Subcutaneous abdominal adipose tissue (tissue), 5 donors: Measurements from ENCODE around the gene EXOC3L4.

Source experiments
- H3K27ac ChIP-seq: one replicate; pipeline ENCODE4 v1.7.0; 2013; ENCODE audit warnings: low read depth, mild to moderate bottlenecking, inconsistent platforms, low read length, moderate library complexity
- H3K27me3 ChIP-seq, 5 donors: one replicate each; pipeline ENCODE4 v1.7.0; 2013; ENCODE audit warnings: low read length in 5 of 5, inconsistent platforms in 1 of 5; ENCODE audit not compliant: control insufficient read depth in 5 of 5, insufficient read depth in 4 of 5
- H3K36me3 ChIP-seq, 5 donors: one replicate each; pipeline ENCODE4 v1.7.0; 2013; ENCODE audit warnings: low read length in 5 of 5; ENCODE audit not compliant: control insufficient read depth in 5 of 5, insufficient read depth in 5 of 5
- H3K4me1 ChIP-seq, 5 donors: one replicate each; pipeline ENCODE4 v1.7.0; 2013; ENCODE audit warnings: low read length in 5 of 5, mild to moderate bottlenecking in 3 of 5, moderate library complexity in 1 of 5; ENCODE audit not compliant: control insufficient read depth in 5 of 5, insufficient read depth in 5 of 5
- H3K4me3 ChIP-seq, 5 donors: one replicate each; pipeline ENCODE4 v1.7.0; 2013; ENCODE audit warnings: low read length in 5 of 5, low read depth in 1 of 5
- H3K9ac ChIP-seq, 5 donors: one replicate each; pipeline ENCODE4 v1.7.0; 2013; ENCODE audit warnings: low read length in 5 of 5, mild to moderate bottlenecking in 4 of 5, moderate library complexity in 3 of 5
- H3K9me3 ChIP-seq, 5 donors: one replicate each; pipeline ENCODE4 v1.7.0; 2013; ENCODE audit warnings: low read length in 5 of 5; ENCODE audit not compliant: control insufficient read depth in 5 of 5
- donor health status: healthy.
- donor health status: healthy.
- donor health status: healthy.
- donor health status: healthy.
- donor health status: healthy.

EXOC3L4 gene

DNA sequence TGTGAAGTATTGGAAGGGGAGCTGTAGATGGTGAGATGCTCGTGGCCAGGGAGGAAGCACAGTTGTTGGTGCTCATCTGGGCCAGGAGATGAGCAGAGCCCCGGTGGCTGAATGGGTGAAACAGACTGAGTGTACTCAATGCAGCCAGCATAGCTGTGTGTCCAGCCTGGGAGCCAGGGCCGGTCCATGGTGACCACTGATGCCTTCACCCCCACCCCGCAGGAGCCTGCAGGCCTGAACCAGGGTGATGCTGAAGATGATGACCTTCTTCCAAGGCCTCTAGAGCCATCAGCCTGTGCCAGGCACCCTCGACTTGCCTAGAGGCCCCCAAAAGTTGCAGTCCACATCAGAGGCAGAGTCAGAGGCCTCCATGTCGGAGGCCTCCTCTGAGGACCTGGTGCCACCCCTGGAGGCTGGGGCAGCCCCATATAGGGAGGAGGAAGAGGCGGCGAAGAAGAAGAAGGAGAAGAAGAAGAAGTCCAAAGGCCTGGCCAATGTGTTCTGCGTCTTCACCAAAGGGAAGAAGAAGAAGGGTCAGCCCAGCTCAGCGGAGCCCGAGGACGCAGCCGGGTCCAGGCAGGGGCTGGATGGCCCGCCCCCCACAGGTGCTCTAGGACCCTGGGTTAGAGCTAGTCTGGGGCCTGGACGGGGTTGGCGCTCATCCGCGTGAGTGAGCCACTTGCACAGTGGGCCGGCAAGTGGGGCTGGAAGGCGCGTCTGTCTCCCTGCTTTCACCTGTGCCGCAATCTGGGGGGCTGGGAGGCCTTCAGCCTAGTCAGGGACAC is 31.8 kb downstream of the EXOC3L4 start:
- H3K27ac ChIP-seq, result peak overlapping the region; percentile 84
- H3K4me1 ChIP-seq, result peaks cover 18 to 76% (median 71%) of the 10 kb centered on the region in 5 donors
- no peaks in the 10 kb centered on the region for H3K9me3 ChIP-seq
- H3K36me3 ChIP-seq, result peaks cover 0 to 52% (median 47%) of the 10 kb centered on the region in 5 donors
- no peaks in the 10 kb centered on the region for H3K27me3 ChIP-seq
- H3K4me3 ChIP-seq, result peak overlapping the region; percentile 26 to 79 (median 76)
- H3K9ac ChIP-seq, result peak overlapping the region in 1 of 5 donors; percentile 23

DNA sequence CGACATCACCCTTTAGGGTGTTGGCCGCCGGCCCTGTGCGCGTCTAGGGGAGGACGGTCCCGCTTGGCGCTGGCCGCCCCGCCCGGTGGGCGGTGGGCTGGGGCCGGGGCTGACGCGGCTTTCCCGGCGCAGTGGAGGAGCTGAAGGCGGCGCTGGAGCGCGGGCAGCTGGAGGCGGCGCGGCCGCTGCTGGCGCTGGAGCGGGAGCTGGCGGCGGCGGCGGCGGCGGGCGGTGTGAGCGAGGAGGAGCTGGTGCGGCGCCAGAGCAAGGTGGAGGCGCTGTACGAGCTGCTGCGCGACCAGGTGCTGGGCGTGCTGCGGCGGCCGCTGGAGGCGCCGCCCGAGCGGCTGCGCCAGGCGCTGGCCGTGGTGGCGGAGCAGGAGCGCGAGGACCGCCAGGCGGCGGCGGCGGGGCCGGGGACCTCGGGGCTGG is 32.4 kb downstream of the EXOC3L4 start:
- Histone ChIP-seq H3K9ac (no peak overlapping the region), H3K27ac (no peak overlapping the region), H3K36me3 (peaks cover 0 to 58% (median 53%) of the 10 kb centered on the region in 5 donors), H3K9me3 (no peaks in the 10 kb centered on the region), H3K27me3 (no peaks in the 10 kb centered on the region), H3K4me1 (peaks cover 15 to 71% (median 67%) of the 10 kb centered on the region in 5 donors), H3K4me3 (peak overlapping the region in 3 of 5 donors; percentile 76 to 79 (median 77))

DNA sequence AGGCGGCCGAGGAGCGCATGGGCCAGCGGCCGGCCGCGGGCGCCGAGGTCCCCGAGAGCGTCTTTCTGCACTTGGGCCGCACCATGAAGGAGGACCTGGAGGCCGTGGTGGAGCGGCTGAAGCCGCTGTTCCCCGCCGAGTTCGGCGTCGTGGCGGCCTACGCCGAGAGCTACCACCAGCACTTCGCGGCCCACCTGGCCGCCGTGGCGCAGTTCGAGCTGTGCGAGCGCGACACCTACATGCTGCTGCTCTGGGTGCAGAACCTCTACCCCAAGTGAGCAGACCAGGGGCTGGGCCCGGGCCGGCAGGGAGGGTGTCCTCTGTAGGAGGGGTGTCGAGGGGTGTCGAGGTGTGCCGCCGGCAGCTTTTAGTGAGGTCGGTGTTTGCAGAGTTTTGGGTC is 32.8 kb downstream of the EXOC3L4 start:
- Histone ChIP-seq H3K27ac (no peak overlapping the region), H3K4me1 (peaks cover 12 to 66% (median 62%) of the 10 kb centered on the region in 5 donors), H3K27me3 (no peaks in the 10 kb centered on the region), H3K4me3 (peak overlapping the region in 3 of 5 donors; percentile 20 to 50 (median 38)), H3K9ac (no peak overlapping the region), H3K36me3 (peaks cover 0 to 63% (median 58%) of the 10 kb centered on the region in 5 donors), H3K9me3 (no peaks in the 10 kb centered on the region)

DNA sequence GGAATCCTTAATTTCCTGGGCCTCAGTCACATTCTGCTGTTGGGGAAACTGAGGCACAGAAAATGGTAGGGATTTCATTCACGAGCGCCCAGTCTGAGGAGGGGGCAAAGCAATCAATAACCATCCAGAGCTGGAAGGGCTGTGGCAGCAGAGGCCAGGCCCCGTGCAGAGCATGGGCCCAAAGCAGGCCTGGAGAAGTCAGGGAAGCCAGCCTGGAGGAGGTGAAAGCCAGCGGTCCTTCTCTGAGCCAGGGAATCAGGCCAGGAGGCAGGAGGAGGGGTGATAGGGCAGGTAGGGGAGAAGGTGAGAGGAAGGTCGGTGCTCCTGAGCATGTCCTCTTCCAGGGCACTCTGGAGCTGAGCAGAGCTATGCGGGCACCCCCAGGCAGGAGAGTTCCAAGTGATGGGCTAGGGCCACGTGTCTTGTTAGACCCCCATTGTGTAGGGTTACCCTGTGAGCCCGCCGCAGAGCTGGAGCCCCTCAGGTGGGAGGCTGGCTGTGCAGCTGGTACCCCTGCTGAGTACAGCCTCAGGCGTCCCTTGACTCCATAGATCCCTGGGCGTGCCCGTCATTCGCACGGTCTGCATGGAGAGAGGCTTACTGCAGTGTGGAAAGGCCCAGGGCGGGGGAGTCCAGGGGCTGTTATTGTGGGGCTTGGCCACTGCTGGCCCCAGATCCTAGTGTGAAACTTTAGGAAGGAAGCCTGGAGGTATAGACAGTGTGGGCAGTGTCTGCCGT is 33.5 kb downstream of the EXOC3L4 start:
- Histone ChIP-seq H3K4me1 (peaks cover 12 to 59% (median 56%) of the 10 kb centered on the region in 5 donors), H3K27ac (no peak overlapping the region), H3K4me3 (peak overlapping the region in 3 of 5 donors; percentile 20 to 50 (median 21)), H3K27me3 (peaks cover 0 to 3% (median 0%) of the 10 kb centered on the region in 5 donors), H3K9me3 (peaks cover 0 to 2% (median 0%) of the 10 kb centered on the region in 5 donors), H3K9ac (peak overlapping the region in 1 of 5 donors; percentile 8), H3K36me3 (peaks cover 0 to 69% (median 65%) of the 10 kb centered on the region in 5 donors)

DNA sequence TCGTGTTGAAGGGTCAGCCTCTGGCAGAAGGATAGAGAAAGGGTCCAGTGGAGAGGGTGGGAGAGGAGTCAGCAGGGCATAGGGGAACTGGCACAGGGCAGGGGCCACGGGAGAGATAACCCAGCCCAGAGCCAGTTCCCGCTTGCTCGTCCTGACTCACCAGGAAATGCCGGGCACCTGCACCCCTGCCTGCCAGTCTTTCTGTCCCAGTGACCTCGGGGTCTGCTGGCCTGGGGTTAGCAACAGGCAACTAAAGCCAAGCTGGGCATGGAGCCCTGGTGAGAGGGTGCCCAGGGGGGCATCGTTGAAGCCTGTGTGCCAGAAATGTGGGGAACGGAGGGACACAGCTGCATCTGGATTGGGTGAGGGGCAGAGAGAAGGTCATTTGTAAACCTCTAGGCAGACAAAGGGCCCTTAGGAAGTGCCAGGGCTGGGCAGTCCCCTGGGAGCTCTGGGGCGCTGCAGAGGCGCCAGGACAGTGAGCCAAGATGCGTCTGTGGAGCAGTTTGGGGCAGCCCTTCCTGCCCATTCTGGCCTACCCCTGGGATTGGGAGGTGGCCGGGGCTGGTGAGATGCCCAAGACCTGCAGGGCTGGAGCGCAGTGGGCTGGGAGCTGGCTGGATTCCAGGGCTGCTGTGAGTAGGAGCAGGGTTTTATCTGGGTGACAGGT is 34.2 kb downstream of the EXOC3L4 start:
- Histone ChIP-seq H3K4me3 (peak overlapping the region in 1 of 5 donors; percentile 22), H3K36me3 (peaks cover 0 to 77% (median 72%) of the 10 kb centered on the region in 5 donors), H3K27ac (no peak overlapping the region), H3K9ac (no peak overlapping the region), H3K9me3 (peaks cover 0 to 2% (median 0%) of the 10 kb centered on the region in 5 donors), H3K27me3 (peaks cover 0 to 3% (median 0%) of the 10 kb centered on the region in 5 donors), H3K4me1 (peaks cover 12 to 53% (median 50%) of the 10 kb centered on the region in 5 donors)

DNA sequence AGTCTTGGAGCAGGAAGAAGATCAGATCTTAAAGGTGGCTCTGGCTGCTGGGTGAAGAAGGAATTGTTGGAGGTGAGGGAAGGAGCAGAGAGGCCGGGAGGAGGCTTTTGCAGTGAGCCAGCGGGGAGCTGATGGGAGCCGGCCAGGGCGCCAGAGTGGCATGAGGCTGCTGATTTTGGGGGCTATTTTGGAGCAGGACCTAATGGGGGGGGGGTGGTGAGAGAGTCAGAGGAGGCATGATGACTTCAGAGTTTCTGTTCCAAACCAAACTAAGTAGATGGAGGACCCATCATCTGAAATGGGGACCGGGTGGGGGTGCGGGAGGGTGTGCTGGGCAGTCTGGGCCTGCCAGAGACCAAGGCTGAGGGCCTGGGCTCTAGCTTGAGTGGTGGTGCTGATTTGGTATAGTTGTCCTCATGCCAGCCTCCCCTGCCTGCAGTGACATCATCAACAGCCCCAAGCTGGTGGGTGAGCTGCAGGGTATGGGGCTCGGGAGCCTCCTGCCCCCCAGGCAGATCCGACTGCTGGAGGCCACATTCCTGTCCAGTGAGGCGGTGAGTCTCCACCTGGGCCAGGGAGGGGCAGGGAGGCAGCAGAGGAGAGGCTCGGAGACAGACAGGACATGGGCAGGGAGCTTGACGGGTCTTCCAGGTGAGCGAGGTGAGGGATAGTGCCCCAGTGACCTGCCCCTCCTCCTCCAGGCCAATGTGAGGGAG is 34.9 kb downstream of the EXOC3L4 start:
- peaks cover 12 to 47% (median 43%) of the 10 kb centered on the region in 5 donors for H3K4me1 ChIP-seq
- peaks cover 0 to 83% (median 78%) of the 10 kb centered on the region in 5 donors for H3K36me3 ChIP-seq
- H3K9ac ChIP-seq, result no peak overlapping the region
- no peak overlapping the region for H3K4me3 ChIP-seq
- H3K27ac ChIP-seq, result no peak overlapping the region
- H3K27me3 ChIP-seq, result peaks cover 0 to 3% (median 0%) of the 10 kb centered on the region in 5 donors
- peaks cover 0 to 2% (median 0%) of the 10 kb centered on the region in 5 donors for H3K9me3 ChIP-seq

DNA sequence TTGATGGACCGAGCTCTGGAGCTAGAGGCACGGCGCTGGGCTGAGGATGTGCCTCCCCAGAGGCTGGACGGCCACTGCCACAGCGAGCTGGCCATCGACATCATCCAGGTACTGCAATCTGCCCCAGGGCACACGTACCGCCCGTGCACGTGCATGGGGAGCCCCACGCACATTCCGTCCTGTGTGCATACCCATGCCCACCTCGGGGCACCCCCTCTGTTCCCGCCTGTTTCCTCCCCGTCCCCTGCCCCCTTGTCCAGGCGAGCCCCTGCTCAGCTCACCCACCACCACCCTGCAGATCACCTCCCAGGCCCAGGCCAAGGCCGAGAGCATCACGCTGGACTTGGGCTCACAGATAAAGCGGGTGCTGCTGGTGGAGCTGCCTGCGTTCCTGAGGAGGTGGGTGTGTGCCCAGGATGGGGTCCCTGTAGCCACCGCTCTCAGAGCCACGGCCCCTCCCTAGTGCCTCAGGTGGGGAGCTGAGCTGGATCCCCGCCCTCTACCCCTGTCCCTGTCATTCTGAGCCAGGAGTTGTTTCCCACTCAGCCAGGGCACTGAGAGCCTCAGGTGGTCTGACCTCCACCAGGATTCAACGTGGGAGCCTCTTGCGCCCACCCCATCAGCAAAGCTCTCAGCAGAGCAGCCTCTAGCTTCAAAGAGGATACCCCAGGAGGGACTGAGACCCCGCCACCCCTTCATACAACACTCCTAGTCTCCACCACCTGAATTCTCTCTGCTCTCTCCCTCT is 35.7 kb downstream of the EXOC3L4 start:
- H3K27ac ChIP-seq, result no peak overlapping the region
- peaks cover 0 to 88% (median 86%) of the 10 kb centered on the region in 5 donors for H3K36me3 ChIP-seq
- peaks cover 0 to 3% (median 0%) of the 10 kb centered on the region in 5 donors for H3K27me3 ChIP-seq
- H3K9me3 ChIP-seq, result peaks cover 0 to 2% (median 0%) of the 10 kb centered on the region in 5 donors
- H3K4me3 ChIP-seq, result no peak overlapping the region
- no peak overlapping the region for H3K9ac ChIP-seq
- peaks cover 8 to 39% (median 36%) of the 10 kb centered on the region in 5 donors for H3K4me1 ChIP-seq

DNA sequence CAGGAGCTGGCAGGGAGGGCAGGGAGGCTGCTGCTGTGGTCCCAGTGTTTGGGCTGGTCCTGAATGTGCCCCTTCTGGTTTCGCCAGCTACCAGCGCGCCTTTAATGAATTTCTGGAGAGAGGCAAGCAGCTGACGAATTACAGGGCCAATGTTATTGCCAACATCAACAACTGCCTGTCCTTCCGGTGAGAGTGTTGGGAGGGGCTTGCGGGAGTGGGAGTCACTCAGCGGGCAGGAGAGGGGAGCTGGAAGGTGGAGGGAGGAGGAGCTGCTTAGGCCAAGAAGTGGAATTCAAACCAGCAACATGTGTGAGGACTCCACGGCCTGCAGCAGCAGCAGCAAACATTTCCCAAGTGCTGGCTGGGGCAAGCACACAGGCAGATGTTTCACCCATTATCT is 36.4 kb downstream of the EXOC3L4 start:
- Histone ChIP-seq H3K36me3 (peaks cover 0 to 95% (median 89%) of the 10 kb centered on the region in 5 donors), H3K9ac (no peak overlapping the region)

More for the DNA sequence above, 36.4 kb downstream of the EXOC3L4 start:
- H3K4me3 ChIP-seq, result no peak overlapping the region
- peaks cover 0 to 2% (median 0%) of the 10 kb centered on the region in 5 donors for H3K9me3 ChIP-seq
- no peak overlapping the region for H3K27ac ChIP-seq
- peaks cover 0 to 3% (median 0%) of the 10 kb centered on the region in 5 donors for H3K27me3 ChIP-seq
- peaks cover 8 to 32% (median 28%) of the 10 kb centered on the region in 5 donors for H3K4me1 ChIP-seq
